Aortic smooth muscle cell (primary cell): ENCODE data around the gene COA3. TPM values are rescaled to one million over a fixed set of nuclear protein-coding genes. Genes with fewer than 3 reads are reported as not detected.

ENCODE experiments used
- total RNA-seq: library from RNA; depleted of rRNA; stranded (reverse); fragments of >200 nt; gene quantifications from 2 replicates; pipeline ENCODE4 v1.2.3, GENCODE V29; 2014

COA3 gene, protein sequence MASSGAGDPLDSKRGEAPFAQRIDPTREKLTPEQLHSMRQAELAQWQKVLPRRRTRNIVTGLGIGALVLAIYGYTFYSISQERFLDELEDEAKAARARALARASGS
- total RNA-seq, result 69.2 and 82.2 TPM in 2 replicates

DNA sequence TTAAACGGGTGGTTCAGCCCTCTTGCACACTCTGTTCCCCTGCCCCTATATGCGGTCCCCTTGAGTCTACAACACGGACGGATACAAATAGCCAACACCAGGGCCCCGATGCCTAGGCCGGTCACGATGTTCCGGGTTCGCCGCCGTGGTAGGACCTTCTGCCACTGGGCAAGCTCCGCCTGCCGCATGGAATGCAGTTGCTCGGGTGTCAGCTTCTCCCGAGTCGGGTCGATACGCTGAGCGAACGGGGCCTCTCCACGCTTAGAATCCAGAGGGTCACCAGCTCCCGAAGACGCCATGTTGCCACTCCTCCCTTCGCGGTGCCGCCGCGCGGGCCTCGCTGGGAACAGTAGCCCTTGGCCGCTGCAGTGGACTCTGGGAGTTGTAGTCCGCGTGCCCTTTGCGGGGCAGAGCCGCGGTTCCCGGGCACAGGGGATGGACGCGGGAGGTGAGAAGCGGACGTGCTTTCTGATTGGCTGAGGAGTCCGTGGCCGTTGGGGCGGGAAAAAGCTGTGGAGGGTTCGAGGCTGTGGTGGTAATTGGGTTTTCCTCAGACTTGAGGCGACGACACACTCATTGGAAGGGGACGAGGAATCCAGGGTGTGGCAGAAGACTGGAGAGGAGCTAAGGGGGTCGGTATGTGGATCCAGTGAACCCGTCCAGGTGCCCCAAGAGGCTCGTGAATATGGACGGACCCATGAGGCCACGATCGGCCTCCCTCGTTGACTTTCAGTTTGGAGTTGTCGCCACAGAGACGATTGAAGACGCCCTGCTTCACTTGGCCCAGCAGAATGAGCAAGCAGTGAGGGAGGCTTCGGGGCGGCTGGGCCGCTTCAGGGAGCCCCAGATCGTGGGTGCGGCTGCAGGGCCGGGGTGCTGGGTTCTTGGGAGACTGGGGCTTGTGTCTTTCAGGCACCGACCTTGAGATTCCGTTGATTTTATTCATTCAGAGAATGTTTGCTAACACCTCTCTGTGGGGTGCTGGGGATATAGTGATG is at the start of gene COA3, which contains the start of gene CNTD1:
Gene COA3, minus strand, starts transcription at position 322 of the 998 bp plus-strand sequence. Its CDS starts 23 bp downstream, at position 299.
Gene CNTD1, plus strand, starts transcription at position 479 of the 998 bp plus-strand sequence. Its CDS starts 207 bp downstream, at position 686.

DNA sequence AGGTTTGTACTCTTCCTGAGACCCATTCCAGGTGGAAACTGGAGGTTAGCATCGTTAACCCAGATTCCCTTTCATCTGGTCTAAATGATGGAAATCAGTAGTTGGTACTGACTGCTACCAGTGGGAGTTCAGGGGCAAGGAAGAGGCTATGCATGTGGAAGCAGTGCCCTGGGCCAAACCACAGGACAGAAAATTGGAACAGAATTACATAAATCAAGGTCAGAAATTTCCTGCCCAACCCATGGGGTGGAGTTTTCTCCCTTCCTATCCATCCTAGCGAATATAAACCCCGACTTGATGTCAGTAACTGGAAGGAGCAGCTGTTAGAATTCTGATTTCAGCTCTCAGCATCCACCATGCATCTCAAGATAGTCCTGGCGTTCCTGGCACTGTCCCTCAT is 45.8 kb upstream of the COA3 start, which contains the start of gene AOC2:
Gene AOC2, plus strand, starts transcription at position 310 of the 400 bp plus-strand sequence. Its CDS starts 47 bp downstream, at position 357.

DNA sequence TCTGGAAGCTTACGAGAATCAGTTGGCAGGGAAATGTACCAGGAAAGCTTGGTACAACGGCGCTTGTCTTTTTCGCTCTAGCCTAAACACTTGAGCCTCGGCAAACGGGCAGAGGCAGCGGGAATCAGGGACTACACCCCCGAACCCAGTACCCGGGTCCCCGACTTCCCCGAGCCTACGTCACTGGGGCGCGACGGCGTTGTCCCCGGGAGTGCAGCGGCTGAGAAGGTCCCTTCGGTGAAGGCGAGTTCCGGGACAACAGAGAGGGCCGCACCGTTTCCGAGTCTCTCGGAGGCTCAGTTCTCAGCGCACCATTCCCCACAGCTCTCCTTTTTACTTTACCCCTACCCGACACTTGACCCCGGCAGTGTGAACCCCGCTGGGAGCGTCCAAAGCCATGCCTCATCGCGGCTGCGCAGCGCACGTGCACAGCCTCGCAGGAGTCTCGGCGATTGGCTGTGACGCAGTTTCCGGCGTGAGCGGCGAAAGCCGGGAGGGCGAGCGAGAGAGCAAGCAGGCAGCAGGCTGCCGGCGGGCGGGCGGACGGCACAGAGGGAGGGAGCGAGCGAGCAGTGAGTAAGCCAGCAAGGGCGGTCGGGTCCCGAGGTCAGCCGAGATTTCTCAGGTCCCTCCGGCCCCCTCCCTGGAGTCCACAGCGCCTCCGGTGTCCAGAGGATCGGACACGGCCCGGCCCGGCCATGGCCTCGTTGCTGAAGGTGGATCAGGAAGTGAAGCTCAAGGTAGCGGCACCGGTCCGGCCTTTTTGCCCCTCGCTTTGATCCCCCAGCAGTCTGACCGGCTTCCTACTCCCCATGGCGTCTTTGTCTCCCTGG is 34.6 kb upstream of the COA3 start, which contains the start of gene PSME3:
Gene PSME3, plus strand, starts transcription at position 464 of the 833 bp plus-strand sequence. Its CDS starts 235 bp downstream, at position 699.

DNA sequence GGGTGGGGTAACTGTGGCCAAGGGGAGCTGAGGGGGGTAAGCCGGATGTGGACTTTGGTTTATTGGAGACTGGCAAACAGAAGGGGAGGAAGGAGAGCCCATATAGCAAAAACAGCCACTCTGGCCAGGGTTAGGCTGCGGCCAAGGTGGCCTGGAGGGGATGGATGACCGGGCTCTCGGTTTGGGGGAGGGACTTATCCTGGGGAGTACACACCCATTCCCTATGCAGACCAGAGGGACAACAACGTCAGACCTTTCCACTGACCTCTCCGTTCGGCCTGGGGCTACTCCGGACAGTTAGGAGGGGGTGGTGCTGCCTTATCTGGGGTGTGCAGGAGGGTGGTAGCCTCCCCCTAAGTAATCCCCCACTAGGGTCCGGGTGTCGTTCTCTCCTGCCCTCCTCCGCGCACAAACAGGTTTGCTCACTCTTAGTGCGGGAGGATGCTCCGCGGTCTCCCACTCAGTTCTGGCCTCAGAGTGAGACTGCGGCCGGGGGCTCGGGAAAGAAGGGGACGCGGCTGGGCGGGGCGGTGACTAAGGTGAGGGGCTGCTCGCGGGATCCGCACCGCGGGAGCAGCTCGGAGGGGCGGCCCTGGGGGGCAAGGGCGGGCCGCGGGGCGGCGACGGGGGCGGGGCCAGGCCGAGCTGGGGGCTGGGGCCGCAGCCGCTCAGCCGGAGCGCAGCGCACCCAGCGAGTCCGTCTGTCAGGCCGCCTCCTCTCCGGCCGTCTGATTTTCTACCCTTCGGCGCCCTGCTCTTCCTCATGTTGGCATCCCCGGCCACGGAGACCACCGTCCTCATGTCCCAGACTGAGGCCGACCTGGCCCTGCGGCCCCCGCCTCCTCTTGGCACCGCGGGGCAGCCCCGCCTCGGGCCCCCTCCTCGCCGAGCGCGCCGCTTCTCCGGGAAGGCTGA is 18.3 kb downstream of the COA3 start, which contains the start of gene WNK4:
Gene WNK4, plus strand, starts transcription at position 675 of the 915 bp plus-strand sequence. Its CDS starts 89 bp downstream, at position 764.

DNA sequence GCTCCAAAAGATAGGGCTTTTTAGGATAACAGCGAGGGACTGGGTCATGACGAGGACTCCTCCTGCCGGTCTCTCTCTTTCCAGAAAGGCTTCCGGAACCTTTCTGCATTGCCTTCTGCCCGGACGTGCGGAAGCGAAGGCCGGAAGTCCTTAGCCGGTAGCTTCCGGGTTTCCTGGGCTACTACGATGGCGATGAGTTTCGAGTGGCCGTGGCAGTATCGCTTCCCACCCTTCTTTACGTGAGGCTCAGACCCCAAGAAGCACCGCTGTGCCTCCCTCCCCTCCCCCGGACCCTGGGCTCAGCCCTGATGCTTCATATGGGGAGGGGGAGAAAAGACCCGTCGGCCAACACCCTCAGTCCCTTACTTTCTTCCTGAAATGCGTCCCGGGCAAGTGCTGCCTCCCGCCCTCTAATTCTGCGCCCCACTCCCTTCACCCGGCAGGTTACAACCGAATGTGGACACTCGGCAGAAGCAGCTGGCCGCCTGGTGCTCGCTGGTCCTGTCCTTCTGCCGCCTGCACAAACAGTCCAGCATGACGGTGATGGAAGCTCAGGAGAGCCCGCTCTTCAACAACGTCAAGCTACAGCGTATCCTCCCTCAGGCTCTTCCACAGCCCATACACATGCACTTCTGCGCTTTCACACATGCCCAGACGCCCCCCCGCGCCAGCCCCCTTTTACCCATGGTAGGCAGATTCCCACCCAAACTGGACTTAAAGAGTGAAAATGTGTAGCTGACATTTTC is 25.0 kb downstream of the COA3 start, which contains the start of gene VPS25:
Gene VPS25, plus strand, starts transcription at position 160 of the 746 bp plus-strand sequence. Its CDS starts 27 bp downstream, at position 187.

DNA sequence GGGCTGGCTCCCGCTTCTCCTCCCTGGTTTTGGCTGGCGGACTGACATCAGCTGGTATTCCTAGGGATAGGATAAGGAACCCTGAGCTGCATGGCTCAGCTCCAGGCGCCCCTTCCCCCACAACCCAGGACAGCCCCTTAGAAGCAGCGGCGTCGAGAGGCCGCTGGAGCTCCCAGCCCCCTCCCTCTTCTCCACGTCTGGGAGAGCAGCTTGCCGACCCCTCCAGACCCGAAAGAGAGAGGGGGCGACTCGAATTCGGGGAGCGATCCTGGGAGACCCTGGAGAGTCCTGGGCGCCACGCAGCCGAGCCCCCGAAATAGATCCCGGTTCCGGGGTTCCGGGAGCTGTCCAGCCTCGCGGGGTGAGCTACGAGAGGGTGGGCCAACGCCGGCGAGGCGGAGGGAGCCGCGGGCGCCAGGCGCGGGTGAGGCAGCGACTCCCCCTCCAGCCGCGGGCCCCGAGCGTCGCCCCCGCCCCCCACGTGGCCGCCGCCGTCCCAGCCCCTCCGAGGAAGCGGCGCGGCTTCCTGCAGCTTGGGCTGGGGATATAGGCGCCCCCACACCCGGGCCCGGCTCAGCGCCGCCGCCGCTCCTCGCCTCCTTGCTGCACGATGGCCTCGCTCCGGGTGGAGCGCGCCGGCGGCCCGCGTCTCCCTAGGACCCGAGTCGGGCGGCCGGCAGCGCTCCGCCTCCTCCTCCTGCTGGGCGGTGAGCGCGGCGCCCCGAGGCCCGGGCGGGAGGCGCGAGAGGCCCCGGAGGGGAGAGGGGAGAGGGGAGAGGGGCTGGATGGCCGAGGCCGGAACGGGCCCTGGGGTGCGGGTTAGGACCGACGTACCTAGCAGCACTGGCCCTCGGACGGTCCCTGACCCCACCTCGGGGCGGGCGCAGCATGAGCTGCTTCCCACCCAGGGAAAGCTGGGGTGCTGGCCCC is 37.6 kb downstream of the COA3 start, which contains the start of gene RAMP2:
Gene RAMP2, plus strand, starts transcription at position 576 of the 930 bp plus-strand sequence. Its CDS starts 35 bp downstream, at position 611.

Other genes with a start within 250 kb of the COA3 start
- 1.2 and 1.8 TPM in 2 replicates for gene HSD17B1, start 245.8 kb downstream of the COA3 start, total RNA-seq
- 7.9 and 12.0 TPM in 2 replicates for gene COASY, start 236.6 kb downstream of the COA3 start, total RNA-seq
- 34.8 and 42.1 TPM in 2 replicates for gene MLX, start 231.6 kb downstream of the COA3 start, total RNA-seq
- gene PSMC3IP, start 221.0 kb downstream of the COA3 start, total RNA-seq, result 8.9 and 15.7 TPM in 2 replicates
- 50.7 and 55.1 TPM in 2 replicates for gene RETREG3, start 189.3 kb downstream of the COA3 start, total RNA-seq
- gene TUBG1, start 189.0 kb downstream of the COA3 start, total RNA-seq, result 22.1 and 26.7 TPM in 2 replicates
- gene TUBG2, start 139.4 kb downstream of the COA3 start, total RNA-seq, result 6.5 and 9.3 TPM in 2 replicates
- gene PLEKHH3, start 121.7 kb downstream of the COA3 start, total RNA-seq, result 13.3 and 17.8 TPM in 2 replicates
- gene CCR10, start 116.9 kb downstream of the COA3 start, total RNA-seq, result 2.1 and 2.8 TPM in 2 replicates
- gene CNTNAP1, start 116.2 kb downstream of the COA3 start, total RNA-seq, result 25.1 and 38.4 TPM in 2 replicates
- 14.9 and 15.6 TPM in 2 replicates for gene EZH1, start 53.7 kb downstream of the COA3 start, total RNA-seq
- 0.19 and 0.26 TPM in 2 replicates for gene RAMP2, start 37.5 kb downstream of the COA3 start, total RNA-seq
- 57.4 and 57.7 TPM in 2 replicates for gene VPS25, start 25.3 kb downstream of the COA3 start, total RNA-seq
- gene WNK4, start 18.1 kb downstream of the COA3 start, total RNA-seq, result 0.06 TPM in 1 of 2 replicates, not detected in the other
- gene CNTD1, start 157 bp upstream of the COA3 start, total RNA-seq, result 0.12 and 0.13 TPM in 2 replicates
- 159 and 176 TPM in 2 replicates for gene BECN1, start 25.6 kb upstream of the COA3 start, total RNA-seq
- 65.0 and 66.4 TPM in 2 replicates for gene PSME3, start 34.7 kb upstream of the COA3 start, total RNA-seq
- gene AOC2, start 45.9 kb upstream of the COA3 start, total RNA-seq, result 0.40 and 0.56 TPM in 2 replicates
- 0.26 and 0.44 TPM in 2 replicates for gene AOC3, start 52.5 kb upstream of the COA3 start, total RNA-seq
- gene G6PC1, start 102.1 kb upstream of the COA3 start, total RNA-seq, result not detected in 2 replicates
- 23.4 and 37.5 TPM in 2 replicates for gene AARSD1, start 165.8 kb upstream of the COA3 start, total RNA-seq
- gene PTGES3L, start 181.4 kb upstream of the COA3 start, total RNA-seq, result not detected in 2 replicates
- 7.6 and 9.2 TPM in 2 replicates for gene RUNDC1, start 181.9 kb upstream of the COA3 start, total RNA-seq
- 1,070 and 1,150 TPM in 2 replicates for gene RPL27, start 199.7 kb upstream of the COA3 start, total RNA-seq
- 35.9 and 40.0 TPM in 2 replicates for gene IFI35, start 208.1 kb upstream of the COA3 start, total RNA-seq
- gene VAT1, start 223.7 kb upstream of the COA3 start, total RNA-seq, result 187 and 189 TPM in 2 replicates
- gene RND2, start 226.5 kb upstream of the COA3 start, total RNA-seq, result 0.12 and 0.13 TPM in 2 replicates